GM12801 (cell line): ENCODE results near the gene C1orf174.

Experiments
- TF ChIP-seq, protein P1 (sequence below): IDR thresholded peaks from one replicate; pipeline ENCODE4 v1.5.1; 2011; ENCODE audit warnings: control low read depth; ENCODE audit not compliant: insufficient read length; ENCODE audit errors: extremely low read depth

Gene C1orf174

GRCh38 chr1:3869751-3870301 is 30.2 kb downstream of the C1orf174 start:
- TF ChIP-seq, protein P1, sequence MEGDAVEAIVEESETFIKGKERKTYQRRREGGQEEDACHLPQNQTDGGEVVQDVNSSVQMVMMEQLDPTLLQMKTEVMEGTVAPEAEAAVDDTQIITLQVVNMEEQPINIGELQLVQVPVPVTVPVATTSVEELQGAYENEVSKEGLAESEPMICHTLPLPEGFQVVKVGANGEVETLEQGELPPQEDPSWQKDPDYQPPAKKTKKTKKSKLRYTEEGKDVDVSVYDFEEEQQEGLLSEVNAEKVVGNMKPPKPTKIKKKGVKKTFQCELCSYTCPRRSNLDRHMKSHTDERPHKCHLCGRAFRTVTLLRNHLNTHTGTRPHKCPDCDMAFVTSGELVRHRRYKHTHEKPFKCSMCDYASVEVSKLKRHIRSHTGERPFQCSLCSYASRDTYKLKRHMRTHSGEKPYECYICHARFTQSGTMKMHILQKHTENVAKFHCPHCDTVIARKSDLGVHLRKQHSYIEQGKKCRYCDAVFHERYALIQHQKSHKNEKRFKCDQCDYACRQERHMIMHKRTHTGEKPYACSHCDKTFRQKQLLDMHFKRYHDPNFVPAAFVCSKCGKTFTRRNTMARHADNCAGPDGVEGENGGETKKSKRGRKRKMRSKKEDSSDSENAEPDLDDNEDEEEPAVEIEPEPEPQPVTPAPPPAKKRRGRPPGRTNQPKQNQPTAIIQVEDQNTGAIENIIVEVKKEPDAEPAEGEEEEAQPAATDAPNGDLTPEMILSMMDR = no peak

- TF ChIP-seq, protein P1 = no peak
Measured at GRCh38 chr1:3868464-3869006, 31.5 kb downstream of the C1orf174 start.

DNA sequence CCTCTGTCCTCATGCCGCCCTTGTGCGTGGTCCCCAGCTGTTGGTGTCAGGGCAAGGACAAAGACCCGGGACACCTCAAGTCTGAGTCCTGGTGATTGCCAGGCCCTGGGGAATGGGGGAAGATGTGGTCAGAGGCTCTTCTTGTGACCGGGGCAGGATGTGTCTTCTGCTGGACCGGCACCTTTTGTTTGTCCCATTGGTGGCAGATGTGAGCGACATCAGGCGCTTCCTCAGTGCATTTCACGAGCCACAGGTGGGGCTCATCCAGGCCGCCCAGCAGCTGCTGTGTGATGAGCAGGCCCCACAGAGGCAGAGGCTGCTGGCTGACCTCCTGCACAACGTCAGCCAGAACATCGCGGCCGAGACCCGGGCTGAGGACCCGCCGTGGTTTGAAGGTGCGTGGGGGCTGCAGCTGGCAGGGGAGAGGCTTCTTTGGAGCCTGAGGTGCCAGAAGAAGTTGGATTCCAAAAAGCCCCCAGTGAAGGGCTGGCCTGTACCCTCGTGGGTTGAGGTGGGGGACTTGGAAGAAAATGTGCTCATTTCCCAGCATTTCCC is 34.4 kb downstream of the C1orf174 start:
- TF ChIP-seq, protein P1 = no peak

- TF ChIP-seq, protein P1 = no peak
Measured at GRCh38 chr1:3864884-3865283, 35.2 kb downstream of the C1orf174 start.

GRCh38 chr1:3863231-3863935 is 36.7 kb downstream of the C1orf174 start:
- TF ChIP-seq, protein P1 = no peak

DNA sequence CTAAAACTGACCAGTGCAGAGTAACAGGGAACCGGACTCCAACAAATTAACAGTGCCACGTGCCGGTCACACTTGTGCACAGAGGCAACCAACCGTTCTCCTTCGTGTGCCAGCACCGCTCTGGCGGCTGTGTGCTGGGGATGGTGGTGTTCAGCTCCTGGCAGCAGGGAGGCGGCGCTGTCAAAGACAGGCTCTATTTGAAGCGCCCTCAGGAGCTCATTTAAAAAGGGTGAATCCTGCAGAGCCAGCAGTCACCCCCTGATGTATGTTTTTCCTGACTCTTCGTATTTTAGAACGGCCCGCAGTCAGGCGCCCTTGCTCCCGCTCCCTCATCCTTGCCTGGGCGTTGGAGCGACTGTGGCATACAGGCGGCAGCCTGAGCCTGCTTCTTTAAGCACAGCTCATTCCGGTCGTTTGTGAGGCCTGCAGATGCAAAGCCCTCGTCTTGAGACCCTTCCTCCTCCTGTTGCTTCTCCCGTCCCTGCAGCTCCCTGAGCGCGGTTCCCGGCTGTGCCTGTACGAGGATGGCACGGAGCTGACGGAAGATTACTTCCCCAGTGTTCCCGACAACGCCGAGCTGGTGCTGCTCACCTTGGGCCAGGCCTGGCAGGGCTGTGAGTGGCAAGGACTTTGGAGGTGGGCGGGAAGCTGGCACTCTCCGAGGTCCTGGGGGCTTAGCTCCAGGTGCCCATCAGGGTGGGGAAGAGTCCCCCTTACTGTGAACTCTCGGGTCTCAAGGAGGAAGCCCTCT is 41.7 kb downstream of the C1orf174 start:
- TF ChIP-seq, protein P1 = no peak

- TF ChIP-seq, protein P1 = no peak
Measured at GRCh38 chr1:3857791-3858129, 42.3 kb downstream of the C1orf174 start.
